Measurements from ENCODE around the gene KLHL2.
"Not testable (repeated sequence)": the region's sequence is repeated elsewhere in the genome, so short reads cannot be mapped to it uniquely, and the experiment has no call there.

The KLHL2 gene

GRCh38 chr4:165232623-165233433 is 25.5 kb downstream of the KLHL2 start:
- DNase-seq (ENCODE audit: low read depth, low spot score): not testable (repeated sequence)

GRCh38 chr4:165234766-165235165 is 27.4 kb downstream of the KLHL2 start:
- DNase-seq (ENCODE audit: low read depth, low spot score): no peak

GRCh38 chr4:165236852-165237251 is 29.5 kb downstream of the KLHL2 start:
- DNase-seq (ENCODE audit: low read depth, low spot score): not testable (repeated sequence)

GRCh38 chr4:165238041-165238640 is 30.8 kb downstream of the KLHL2 start:
- not testable (repeated sequence) for DNase-seq (ENCODE audit: low read depth, low spot score)

- not testable (repeated sequence) for DNase-seq (ENCODE audit: low read depth, low spot score)
These were observed 33.4 kb downstream of the KLHL2 start for GRCh38 chr4:165240761-165241160.

- DNase-seq (ENCODE audit: low read depth, low spot score): not testable (repeated sequence)
These were observed 36.8 kb downstream of the KLHL2 start for GRCh38 chr4:165244148-165244547.

GRCh38 chr4:165244587-165245186 is 37.3 kb downstream of the KLHL2 start:
- DNase-seq (ENCODE audit: low read depth, low spot score): not testable (repeated sequence)

- DNase-seq (ENCODE audit: low read depth, low spot score): no peak
These were observed 40.7 kb downstream of the KLHL2 start for GRCh38 chr4:165248102-165248501.

- not testable (repeated sequence) for DNase-seq (ENCODE audit: low read depth, low spot score)
These were observed 41.5 kb downstream of the KLHL2 start for GRCh38 chr4:165248904-165249303.

- not testable (repeated sequence) for DNase-seq (ENCODE audit: low read depth, low spot score)
These were observed 47.4 kb downstream of the KLHL2 start for GRCh38 chr4:165254771-165255170.

GRCh38 chr4:165255439-165255838 is 48.1 kb downstream of the KLHL2 start:
- peak; percentile 23 for DNase-seq (ENCODE audit: low read depth, low spot score)

GRCh38 chr4:165256074-165256659 is 48.8 kb downstream of the KLHL2 start:
- DNase-seq (ENCODE audit: low read depth, low spot score): not testable (repeated sequence)

GRCh38 chr4:165259776-165260175 is 52.4 kb downstream of the KLHL2 start:
- DNase-seq (ENCODE audit: low read depth, low spot score): not testable (repeated sequence)

GRCh38 chr4:165262306-165262705 is 54.9 kb downstream of the KLHL2 start:
- not testable (repeated sequence) for DNase-seq (ENCODE audit: low read depth, low spot score)

- DNase-seq (ENCODE audit: low read depth, low spot score): not testable (repeated sequence)
These were observed 56.1 kb downstream of the KLHL2 start for GRCh38 chr4:165263466-165263865.

GRCh38 chr4:165269931-165270330 is 62.6 kb downstream of the KLHL2 start:
- DNase-seq (ENCODE audit: low read depth, low spot score): not testable (repeated sequence)

GRCh38 chr4:165273443-165273842 is 66.1 kb downstream of the KLHL2 start:
- DNase-seq (ENCODE audit: low read depth, low spot score): not testable (repeated sequence)

GRCh38 chr4:165275357-165275756 is 68.0 kb downstream of the KLHL2 start:
- not testable (repeated sequence) for DNase-seq (ENCODE audit: low read depth, low spot score)

GRCh38 chr4:165279531-165279930 is 72.2 kb downstream of the KLHL2 start:
- DNase-seq (ENCODE audit: low read depth, low spot score): not testable (repeated sequence)

- not testable (repeated sequence) for DNase-seq (ENCODE audit: low read depth, low spot score)
These were observed 77.3 kb downstream of the KLHL2 start for GRCh38 chr4:165284697-165285096.

GRCh38 chr4:165286619-165287340 is 79.4 kb downstream of the KLHL2 start:
- DNase-seq (ENCODE audit: low read depth, low spot score): not testable (repeated sequence)

Data from smooth muscle cell of the brain vasculature (primary cell).